Activated T-helper 17 cell treated with anti-CD3 and anti-CD28 coated beads, Interleukin-2, amount 50 U/mL, for 72 hours (primary cell): ENCODE measurements around the gene AMDHD1. TPM values are rescaled to one million over a fixed set of nuclear protein-coding genes. Genes with fewer than 3 reads are reported as not detected.
"Not testable (repeated sequence)": the region's sequence is repeated elsewhere in the genome, so short reads cannot be mapped to it uniquely, and the experiment has no call there.

ENCODE experiments used
- ATAC-seq: fragments of 150-1000 bp; cut with Tn5 transposase; replicated peaks from 2 replicates; pipeline ENCODE4 v1.10.0; 2021; ENCODE audit warnings: mild to moderate bottlenecking, moderate library complexity
- H3K27ac Mint-ChIP-seq: one replicate; pipeline ENCODE4 v1.8.0; 2022; ENCODE audit warnings: mixed read lengths
- H3K27me3 Mint-ChIP-seq: one replicate; pipeline ENCODE4 v1.8.0; 2022; ENCODE audit warnings: mixed read lengths
- H3K36me3 Mint-ChIP-seq: one replicate; pipeline ENCODE4 v1.8.0; 2022; ENCODE audit warnings: low read depth, mild to moderate bottlenecking, mixed read lengths
- H3K4me1 Mint-ChIP-seq: one replicate; pipeline ENCODE4 v1.8.0; 2022; ENCODE audit warnings: mixed read lengths
- H3K4me3 Mint-ChIP-seq: one replicate; pipeline ENCODE4 v1.8.0; 2022; ENCODE audit warnings: mild to moderate bottlenecking, mixed read lengths
- H3K9me3 Mint-ChIP-seq: one replicate; pipeline ENCODE4 v1.8.0; 2022; ENCODE audit warnings: mixed read lengths
- total RNA-seq, 2 donors: library from RNA; stranded (reverse); gene quantifications; one replicate each; pipeline ENCODE4 v1.2.3, GENCODE V29; 2022

AMDHD1 gene
- total RNA-seq, 2 donors from 2014 or later = 0.80 to 1.4 TPM

DNA sequence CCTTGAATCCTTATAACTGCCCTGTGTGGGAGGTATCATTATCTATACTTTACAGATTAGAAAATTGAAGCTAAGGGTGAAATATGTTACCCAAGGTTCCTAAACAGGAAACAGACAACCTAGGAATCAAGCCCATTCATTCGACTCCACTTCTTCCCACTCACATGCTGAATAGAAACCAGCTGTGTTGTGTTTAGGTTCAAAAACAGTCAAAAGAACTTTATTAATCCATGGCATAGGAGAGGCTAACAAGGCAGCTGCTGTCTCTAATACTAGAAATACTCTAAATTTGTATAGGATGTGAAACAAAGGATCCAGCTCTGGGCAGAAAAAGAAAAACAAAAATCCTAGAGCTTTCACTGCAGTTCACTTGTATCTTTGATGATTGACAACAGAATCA is 9.9 kb downstream of the AMDHD1 start:
- Mint-ChIP-seq H3K9me3 (no peaks in the 10 kb centered on the region), H3K27me3 (no peaks in the 10 kb centered on the region), H3K4me3 (no peak overlapping the region), H3K4me1 (no peaks in the 10 kb centered on the region), H3K27ac (no peak overlapping the region), H3K36me3 (no peaks in the 10 kb centered on the region)
- no peak for ATAC-seq

DNA sequence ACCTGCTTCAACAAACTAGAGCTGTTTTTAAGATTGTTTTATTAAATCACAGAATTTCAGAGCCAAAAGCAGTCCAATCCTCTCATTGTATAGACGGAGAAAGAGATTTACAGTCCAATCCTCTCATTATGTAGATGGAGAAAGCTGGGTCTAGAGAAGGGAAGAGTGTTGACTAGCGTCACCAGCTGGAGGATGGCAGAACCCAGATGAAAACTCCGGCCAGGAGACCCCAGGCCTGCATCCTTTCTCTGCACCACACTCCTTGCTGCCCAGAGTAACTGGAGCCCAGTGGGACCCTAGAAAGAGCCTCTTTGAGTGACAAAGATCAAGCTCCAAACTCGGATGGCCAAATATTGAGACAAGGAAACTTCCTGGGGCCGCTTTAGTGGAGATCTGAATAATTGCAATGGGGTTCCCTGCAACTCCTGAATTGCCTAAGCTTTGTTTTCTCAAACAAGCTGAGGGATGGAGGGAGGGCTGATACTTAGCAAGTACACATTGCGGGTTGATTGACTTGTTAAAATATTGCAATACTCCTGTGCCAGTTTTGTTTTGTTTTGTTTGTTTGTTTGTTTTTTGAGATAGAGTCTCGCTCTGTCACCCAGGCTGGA is 12.5 kb downstream of the AMDHD1 start:
- no peak overlapping the region for H3K4me3 Mint-ChIP-seq
- no peak overlapping the region for H3K27ac Mint-ChIP-seq
- H3K4me1 Mint-ChIP-seq = no peaks in the 10 kb centered on the region
- H3K36me3 Mint-ChIP-seq = no peaks in the 10 kb centered on the region
- H3K27me3 Mint-ChIP-seq = no peaks in the 10 kb centered on the region
- ATAC-seq = no peak
- no peaks in the 10 kb centered on the region for H3K9me3 Mint-ChIP-seq

DNA sequence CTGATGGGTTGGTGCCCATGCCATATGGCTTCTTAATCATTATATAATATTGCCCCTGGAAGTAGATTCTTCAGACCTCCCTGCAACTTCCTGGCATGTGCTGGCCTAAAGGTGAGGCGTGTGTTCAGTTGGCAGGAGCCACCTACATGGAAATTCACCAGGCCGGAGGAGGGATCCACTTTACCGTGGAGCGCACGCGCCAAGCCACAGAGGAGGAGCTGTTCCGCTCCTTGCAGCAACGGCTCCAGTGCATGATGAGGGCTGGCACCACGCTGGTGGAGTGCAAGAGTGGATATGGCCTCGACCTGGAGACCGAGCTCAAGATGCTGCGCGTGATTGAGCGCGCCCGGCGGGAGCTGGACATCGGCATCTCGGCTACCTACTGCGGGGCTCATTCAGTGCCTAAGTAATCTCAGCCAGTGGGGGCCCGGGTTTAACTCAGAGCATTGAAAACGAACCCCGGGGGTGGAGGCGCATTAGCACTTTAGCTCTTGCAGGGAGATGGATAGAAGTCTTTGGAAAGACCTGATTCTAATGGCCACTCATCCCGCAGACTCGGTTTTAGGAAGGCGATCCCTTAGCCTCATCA is 13.5 kb downstream of the AMDHD1 start:
- H3K27me3 Mint-ChIP-seq = no peaks in the 10 kb centered on the region
- no peak for ATAC-seq

DNA sequence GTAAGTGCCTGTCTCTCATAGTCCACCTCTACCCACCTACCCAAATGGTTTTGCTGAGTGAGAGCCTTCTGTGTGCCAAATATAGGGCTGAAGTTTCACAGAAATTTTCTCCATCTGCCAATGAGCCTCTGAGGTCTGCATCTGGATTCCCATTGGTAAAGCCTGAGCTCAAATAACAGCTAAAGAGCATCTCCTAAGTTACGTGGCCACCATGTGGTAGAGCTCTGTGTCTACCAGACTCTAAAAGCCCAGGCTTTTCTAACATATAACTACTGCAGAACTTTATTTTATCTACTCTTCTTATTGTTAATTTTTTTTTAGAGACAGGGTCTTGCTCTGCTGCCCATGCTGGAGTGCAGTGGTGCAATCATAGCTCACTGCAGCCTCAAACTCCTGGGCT is 16.0 kb downstream of the AMDHD1 start:
- H3K27ac Mint-ChIP-seq = no peak overlapping the region
- ATAC-seq = no peak
- no peaks in the 10 kb centered on the region for H3K36me3 Mint-ChIP-seq
- no peaks in the 10 kb centered on the region for H3K9me3 Mint-ChIP-seq
- H3K4me3 Mint-ChIP-seq = no peak overlapping the region
- no peaks in the 10 kb centered on the region for H3K27me3 Mint-ChIP-seq
- H3K4me1 Mint-ChIP-seq = no peaks in the 10 kb centered on the region

More for the DNA sequence above, 13.5 kb downstream of the AMDHD1 start:
- Mint-ChIP-seq H3K36me3 (no peaks in the 10 kb centered on the region), H3K9me3 (no peaks in the 10 kb centered on the region), H3K27ac (no peak overlapping the region), H3K4me3 (no peak overlapping the region), H3K4me1 (no peaks in the 10 kb centered on the region)

DNA sequence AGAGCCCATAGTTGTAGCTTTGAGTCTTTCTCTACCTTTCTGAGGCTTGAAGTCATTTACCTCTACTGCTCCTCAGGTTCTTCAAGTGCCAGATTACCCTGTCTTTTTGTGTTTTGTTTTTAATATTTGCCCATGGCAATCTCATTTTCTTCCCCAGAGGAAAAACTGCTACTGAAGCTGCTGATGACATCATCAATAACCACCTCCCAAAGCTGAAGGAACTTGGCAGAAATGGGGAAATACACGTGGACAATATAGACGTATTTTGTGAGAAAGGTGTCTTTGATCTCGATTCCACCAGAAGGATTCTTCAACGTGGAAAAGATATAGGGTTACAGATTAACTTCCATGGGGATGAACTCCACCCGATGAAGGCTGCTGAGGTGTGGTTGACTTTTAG is 17.1 kb downstream of the AMDHD1 start:
- no peaks in the 10 kb centered on the region for H3K36me3 Mint-ChIP-seq
- H3K27ac Mint-ChIP-seq = no peak overlapping the region
- no peak overlapping the region for H3K4me3 Mint-ChIP-seq
- ATAC-seq = no peak
- no peaks in the 10 kb centered on the region for H3K4me1 Mint-ChIP-seq
- no peaks in the 10 kb centered on the region for H3K27me3 Mint-ChIP-seq
- no peaks in the 10 kb centered on the region for H3K9me3 Mint-ChIP-seq

DNA sequence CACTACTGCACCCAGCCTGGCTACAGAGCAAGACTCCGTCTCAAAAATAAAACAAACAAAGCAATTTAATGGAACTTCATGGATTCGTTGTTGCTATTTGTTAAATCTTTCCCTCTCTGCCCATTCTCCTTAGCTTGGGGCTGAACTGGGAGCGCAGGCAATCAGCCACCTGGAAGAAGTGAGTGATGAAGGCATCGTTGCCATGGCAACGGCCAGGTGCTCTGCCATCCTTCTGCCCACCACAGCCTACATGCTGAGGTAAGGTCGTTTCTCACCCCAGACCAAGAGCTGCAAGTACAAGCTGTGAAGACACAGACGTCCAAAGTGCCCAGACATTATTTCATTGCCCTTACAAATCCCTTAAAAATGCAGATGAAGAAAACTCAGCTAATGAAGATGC is 19.1 kb downstream of the AMDHD1 start:
- Mint-ChIP-seq H3K4me1 (no peaks in the 10 kb centered on the region), H3K27me3 (no peaks in the 10 kb centered on the region), H3K36me3 (no peaks in the 10 kb centered on the region), H3K4me3 (no peak overlapping the region), H3K9me3 (no peaks in the 10 kb centered on the region), H3K27ac (no peak overlapping the region)
- no peak for ATAC-seq

DNA sequence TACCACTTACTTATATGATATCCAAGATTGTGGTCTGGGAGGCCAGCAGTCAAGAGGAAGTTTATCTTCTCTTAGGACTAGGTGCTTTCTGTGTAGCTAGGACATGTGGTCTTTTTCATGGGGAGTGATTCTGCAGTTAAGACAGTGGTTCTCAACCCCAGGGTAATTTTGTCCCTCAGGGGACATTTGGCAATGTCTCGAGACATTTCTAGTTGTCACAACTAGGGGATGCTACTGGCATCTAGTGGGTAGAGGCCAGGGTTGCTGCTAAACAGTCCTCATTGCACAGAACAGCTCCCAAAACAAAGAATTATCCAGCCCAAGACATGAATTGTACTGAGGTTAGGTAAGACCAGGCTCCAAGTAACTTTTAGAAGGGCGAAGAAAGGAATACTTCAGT is 20.0 kb downstream of the AMDHD1 start:
- Mint-ChIP-seq H3K36me3 (no peaks in the 10 kb centered on the region), H3K27me3 (no peaks in the 10 kb centered on the region), H3K4me3 (no peak overlapping the region), H3K9me3 (no peaks in the 10 kb centered on the region), H3K4me1 (no peaks in the 10 kb centered on the region), H3K27ac (no peak overlapping the region)
- no peak for ATAC-seq

DNA sequence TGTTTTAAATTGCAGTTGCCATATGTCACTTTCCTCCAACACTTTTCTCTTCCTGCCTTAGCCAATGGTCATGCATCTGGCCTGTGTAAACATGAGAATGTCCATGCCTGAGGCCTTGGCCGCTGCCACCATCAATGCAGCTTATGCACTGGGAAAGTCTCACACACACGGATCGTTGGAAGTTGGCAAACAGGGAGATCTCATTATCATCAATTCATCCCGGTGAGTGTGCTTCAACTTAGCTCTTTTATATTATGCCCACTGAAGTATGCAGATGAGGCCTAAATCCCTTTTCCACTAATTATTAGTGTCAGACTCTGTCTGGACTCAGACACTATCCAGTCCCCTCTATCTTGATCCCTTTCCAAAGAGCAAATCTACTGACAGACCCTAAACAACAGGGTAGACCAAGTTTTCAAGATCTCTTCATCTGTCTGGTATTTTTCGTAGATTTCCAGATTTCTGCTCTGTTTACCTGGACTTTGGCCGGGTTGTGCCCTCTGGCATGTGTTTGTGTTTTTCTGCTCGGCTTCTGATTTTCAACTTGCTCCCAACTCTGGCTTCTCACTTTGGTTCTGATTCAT is 23.2 kb downstream of the AMDHD1 start:
- H3K27me3 Mint-ChIP-seq = no peaks in the 10 kb centered on the region
- H3K27ac Mint-ChIP-seq = no peak overlapping the region
- H3K4me3 Mint-ChIP-seq = no peak overlapping the region
- no peaks in the 10 kb centered on the region for H3K9me3 Mint-ChIP-seq
- no peaks in the 10 kb centered on the region for H3K4me1 Mint-ChIP-seq
- no peaks in the 10 kb centered on the region for H3K36me3 Mint-ChIP-seq
- ATAC-seq = no peak

DNA sequence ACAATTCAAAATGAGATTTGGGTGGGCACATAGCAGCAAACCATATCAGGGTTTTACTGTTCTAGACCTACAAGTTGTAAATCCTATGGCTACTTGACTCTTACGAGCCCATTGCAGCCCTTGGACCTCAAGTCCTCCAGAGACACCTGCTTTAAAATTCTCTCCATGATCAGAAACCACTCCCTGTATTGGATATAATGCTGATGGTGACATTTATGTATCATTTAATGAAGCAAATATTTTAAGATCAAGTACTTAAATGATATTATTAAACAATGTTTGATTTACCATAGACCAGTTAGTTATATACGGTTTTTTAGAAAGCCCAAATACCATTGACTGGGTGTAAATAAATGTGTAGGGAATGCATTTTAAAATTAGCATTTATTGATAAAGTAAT is 24.2 kb downstream of the AMDHD1 start:
- Mint-ChIP-seq H3K36me3 (no peaks in the 10 kb centered on the region), H3K27ac (no peak overlapping the region), H3K27me3 (no peaks in the 10 kb centered on the region), H3K4me3 (no peak overlapping the region), H3K9me3 (no peaks in the 10 kb centered on the region), H3K4me1 (no peaks in the 10 kb centered on the region)
- no peak for ATAC-seq

DNA sequence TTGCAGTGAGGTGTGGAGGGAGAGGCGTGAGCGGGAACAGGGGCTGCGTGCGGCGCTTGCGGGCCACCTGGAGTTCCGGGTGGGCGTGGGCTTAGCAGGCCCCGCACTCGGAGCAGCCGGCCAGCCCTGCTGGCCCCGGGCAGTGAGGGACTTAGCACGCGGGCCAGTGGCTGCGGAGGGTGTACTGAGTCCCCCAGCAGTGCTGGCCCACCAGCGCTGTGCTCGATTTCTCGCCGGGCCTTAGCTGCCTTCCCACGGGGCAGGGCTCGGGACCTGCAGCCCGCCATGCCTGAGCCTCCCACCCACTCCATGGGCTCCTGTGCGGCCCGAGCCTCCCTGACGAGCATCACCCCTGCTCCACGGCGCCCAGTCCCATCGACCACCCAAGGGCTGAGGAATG is 26.0 kb downstream of the AMDHD1 start:
- not testable (repeated sequence) for H3K36me3 Mint-ChIP-seq, H3K4me1 Mint-ChIP-seq, H3K27ac Mint-ChIP-seq, H3K27me3 Mint-ChIP-seq, ATAC-seq, H3K4me3 Mint-ChIP-seq, H3K9me3 Mint-ChIP-seq

DNA sequence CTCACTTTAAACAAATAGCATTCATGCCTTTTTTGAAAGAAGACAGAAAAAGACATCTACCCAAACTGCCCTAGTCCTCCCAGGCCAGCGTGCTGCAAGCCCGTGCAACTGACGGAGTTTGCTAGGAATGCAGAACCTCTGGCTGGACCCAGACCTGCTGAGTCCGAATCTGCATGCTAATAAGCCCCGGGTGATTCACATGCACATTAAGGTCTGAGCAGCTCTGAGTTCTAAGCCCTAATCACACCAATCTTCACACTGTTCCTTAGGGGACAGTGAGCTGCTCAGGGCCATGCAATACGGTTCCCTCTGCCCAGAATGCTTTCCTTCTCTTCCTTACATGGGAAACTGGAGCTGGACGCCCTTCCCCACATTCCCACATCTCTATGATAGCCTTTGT is 27.8 kb downstream of the AMDHD1 start:
- Mint-ChIP-seq H3K27ac (no peak overlapping the region), H3K9me3 (no peaks in the 10 kb centered on the region), H3K36me3 (no peaks in the 10 kb centered on the region), H3K27me3 (no peaks in the 10 kb centered on the region), H3K4me3 (no peak overlapping the region), H3K4me1 (no peaks in the 10 kb centered on the region)
- ATAC-seq = no peak

DNA sequence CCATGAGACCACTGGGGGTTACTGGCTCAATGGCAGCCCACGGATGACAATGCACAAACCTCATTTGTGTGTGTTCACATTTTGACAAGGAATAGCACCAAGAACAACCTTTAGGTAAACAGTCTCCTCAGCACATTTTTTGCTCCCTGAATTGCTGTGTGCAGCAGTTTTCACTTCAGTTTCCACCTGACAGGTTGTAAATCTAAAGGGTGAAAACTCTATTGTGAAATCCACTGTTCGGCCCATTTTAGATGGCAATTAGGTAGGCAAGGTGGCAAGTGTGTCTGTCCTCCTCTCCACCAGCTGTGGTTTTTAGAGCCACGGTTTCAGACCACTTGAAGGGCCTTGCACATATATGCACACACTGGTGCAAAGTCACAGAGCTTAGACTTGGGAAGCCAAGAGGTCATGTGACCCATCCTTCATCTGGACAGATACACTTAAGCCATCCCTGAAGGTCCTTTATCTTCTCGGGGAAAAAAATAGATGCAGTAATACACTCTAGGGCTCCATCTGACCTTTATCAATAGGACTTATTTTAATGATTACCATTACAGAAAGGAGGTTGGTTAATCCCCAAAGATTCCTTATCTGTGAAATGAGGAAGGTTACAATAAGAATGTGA is 29.8 kb downstream of the AMDHD1 start:
- Mint-ChIP-seq H3K36me3 (no peaks in the 10 kb centered on the region), H3K4me3 (no peak overlapping the region), H3K27ac (no peak overlapping the region), H3K27me3 (no peaks in the 10 kb centered on the region), H3K4me1 (no peaks in the 10 kb centered on the region), H3K9me3 (no peaks in the 10 kb centered on the region)
- ATAC-seq = no peak

DNA sequence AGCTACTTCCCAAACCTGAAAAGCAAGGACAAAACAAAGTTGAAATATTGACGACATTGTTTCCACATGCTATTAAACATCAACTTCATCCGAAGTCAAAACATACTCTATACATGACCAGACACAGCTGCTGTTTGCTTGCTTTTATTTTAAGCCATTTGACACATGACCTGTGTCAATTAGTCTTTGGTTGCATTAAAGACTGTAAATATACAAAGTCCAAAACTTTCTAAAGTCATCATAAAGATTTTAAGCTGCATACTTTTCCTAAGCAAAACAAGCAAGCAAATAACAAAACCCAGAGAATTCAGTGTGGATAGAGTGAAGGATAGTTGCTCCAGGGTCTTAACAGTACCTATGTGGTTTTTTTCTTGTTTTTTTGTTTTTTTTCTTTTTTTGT is 31.2 kb downstream of the AMDHD1 start:
- ATAC-seq = no peak
- no peaks in the 10 kb centered on the region for H3K36me3 Mint-ChIP-seq
- no peaks in the 10 kb centered on the region for H3K9me3 Mint-ChIP-seq
- H3K27ac Mint-ChIP-seq = no peak overlapping the region
- H3K4me1 Mint-ChIP-seq = no peaks in the 10 kb centered on the region
- H3K27me3 Mint-ChIP-seq = no peaks in the 10 kb centered on the region
- no peak overlapping the region for H3K4me3 Mint-ChIP-seq

DNA sequence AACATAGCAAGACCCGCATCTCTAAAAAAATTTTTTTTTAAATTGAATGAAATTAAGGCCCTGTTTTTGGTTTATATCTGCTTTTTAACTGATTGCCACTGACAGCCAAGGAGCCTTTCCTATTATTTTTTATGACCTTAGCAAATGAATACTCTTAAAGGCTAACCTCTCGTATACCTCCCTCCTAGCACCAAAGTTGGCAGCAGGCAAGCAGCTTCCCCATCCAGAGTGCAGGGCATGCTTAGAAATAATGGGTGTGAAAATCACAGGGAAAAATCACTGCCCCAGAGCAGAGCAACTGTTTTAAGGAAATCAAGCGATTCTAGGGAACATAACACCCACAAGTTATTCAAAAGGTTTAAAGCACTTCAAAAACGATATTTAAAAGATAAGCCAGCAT is 32.4 kb downstream of the AMDHD1 start:
- H3K27me3 Mint-ChIP-seq = no peaks in the 10 kb centered on the region

DNA sequence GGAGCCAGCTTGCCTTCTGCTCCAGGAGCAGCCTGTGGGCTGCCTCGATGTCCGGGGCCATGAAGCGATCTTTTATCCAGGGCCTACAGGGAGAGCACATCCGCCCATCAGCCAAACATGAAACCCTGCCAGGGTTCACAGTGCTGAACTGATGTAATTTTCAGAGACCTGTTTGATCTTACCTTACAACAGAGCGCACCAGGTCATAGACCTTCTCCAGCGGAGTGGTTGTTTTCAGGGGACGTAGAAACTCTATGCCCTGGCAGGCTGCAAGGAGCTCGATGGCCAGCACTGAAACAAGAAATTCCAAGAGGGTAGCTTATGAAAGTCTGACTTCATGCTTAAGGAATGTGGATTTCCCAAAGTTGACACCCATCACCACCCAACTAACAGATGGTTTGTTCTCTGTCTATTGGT is 33.3 kb downstream of the AMDHD1 start:
- H3K4me1 Mint-ChIP-seq = no peaks in the 10 kb centered on the region
- H3K9me3 Mint-ChIP-seq = no peaks in the 10 kb centered on the region
- ATAC-seq = no peak
- no peak overlapping the region for H3K27ac Mint-ChIP-seq
- no peak overlapping the region for H3K4me3 Mint-ChIP-seq
- no peaks in the 10 kb centered on the region for H3K27me3 Mint-ChIP-seq
- H3K36me3 Mint-ChIP-seq = no peaks in the 10 kb centered on the region

More for the DNA sequence above, 32.4 kb downstream of the AMDHD1 start:
- Mint-ChIP-seq H3K27ac (no peak overlapping the region), H3K4me3 (no peak overlapping the region), H3K36me3 (no peaks in the 10 kb centered on the region), H3K4me1 (no peaks in the 10 kb centered on the region), H3K9me3 (no peaks in the 10 kb centered on the region)
- ATAC-seq = no peak
